AG10803 (cell line): ENCODE data around the gene RORC.

Source experiments
- DNase-seq: peaks from one replicate; pipeline ENCODE4 v3.0.0; 2010; ENCODE audit warnings: low read depth
- H3K4me3 ChIP-seq: 2 replicates; pipeline ENCODE4 v1.5.1; 2011; ENCODE audit warnings: mild to moderate bottlenecking, low read length, control low read depth
- CTCF ChIP-seq: conservative IDR thresholded peaks from 2 replicates; pipeline ENCODE4 v1.5.1; 2011; ENCODE audit warnings: mild to moderate bottlenecking, low read length, control low read depth, inconsistent platforms

RORC gene

GRCh38 chr1:151819227-151819835 lies 12.3 kb downstream of the RORC start:
- no peak overlapping the region for H3K4me3 ChIP-seq
- no peak for DNase-seq
- no peak for TF ChIP-seq CTCF

GRCh38 chr1:151817353-151817730 lies 14.3 kb downstream of the RORC start:
- TF ChIP-seq CTCF, result no peak
- DNase-seq, result no peak
- H3K4me3 ChIP-seq, result no peak overlapping the region

GRCh38 chr1:151816548-151817352 lies 14.9 kb downstream of the RORC start:
- DNase-seq, result no peak
- TF ChIP-seq CTCF, result no peak
- no peak overlapping the region for H3K4me3 ChIP-seq

- TF ChIP-seq CTCF, result no peak
- DNase-seq, result no peak
- H3K4me3 ChIP-seq, result no peak overlapping the region
These were observed 15.8 kb downstream of the RORC start for GRCh38 chr1:151815716-151816327.

GRCh38 chr1:151814971-151815545 lies 16.5 kb downstream of the RORC start:
- TF ChIP-seq CTCF, result no peak
- DNase-seq, result no peak
- no peak overlapping the region for H3K4me3 ChIP-seq

GRCh38 chr1:151814426-151814825 lies 17.2 kb downstream of the RORC start:
- no peak for DNase-seq
- H3K4me3 ChIP-seq, result no peak overlapping the region
- TF ChIP-seq CTCF, result no peak
